Medulla oblongata (tissue), 1 donor: ENCODE results near the gene TRIM15.
"Not testable (repeated sequence)": the region's sequence is repeated elsewhere in the genome, so short reads cannot be mapped to it uniquely, and the experiment has no call there.

Experiments
- DNase-seq: peaks from one replicate; pipeline ENCODE4 v3.0.0-alpha.2; 2015; ENCODE audit errors: extremely low spot score

Gene TRIM15

DNA sequence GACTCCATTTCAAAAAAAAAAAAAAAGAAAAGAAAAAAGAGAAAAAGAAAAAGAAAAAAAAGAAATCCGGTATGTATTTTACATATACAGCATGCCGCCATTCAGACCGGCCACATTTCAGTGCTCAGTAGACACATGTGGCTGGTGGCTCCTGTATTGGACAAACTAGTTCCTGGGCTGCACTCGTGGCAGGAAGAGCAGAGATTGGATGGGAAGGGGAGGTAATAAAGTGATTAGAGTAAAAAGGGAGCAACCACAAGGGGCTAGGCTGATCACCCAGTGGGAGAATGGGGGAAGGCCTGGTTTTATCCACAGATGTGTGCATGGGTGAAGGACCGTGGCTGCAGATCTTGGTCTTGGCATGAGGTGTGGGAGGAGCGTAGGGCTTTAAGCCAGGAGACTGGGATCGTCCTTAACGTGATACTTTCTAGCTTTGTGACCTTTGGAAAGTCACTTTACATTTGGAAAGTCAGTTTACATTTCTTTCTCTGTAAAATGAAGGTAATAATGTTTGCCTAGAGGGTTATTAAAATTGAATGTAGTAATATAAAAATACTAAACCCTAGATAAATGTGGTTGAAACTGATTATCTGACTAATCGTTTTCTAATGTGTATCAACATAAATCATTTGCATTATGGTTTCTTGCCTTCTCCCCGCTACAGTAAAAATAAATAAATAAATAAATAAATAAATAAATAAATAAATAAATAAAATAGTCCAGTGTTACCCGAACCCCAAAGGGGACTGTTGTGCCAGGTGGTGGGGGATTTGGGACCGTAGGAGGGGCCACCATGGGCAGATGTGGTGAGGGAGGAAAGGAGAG lies 869 bp upstream of the TRIM15 start:
- DNase-seq, result no peak

DNA sequence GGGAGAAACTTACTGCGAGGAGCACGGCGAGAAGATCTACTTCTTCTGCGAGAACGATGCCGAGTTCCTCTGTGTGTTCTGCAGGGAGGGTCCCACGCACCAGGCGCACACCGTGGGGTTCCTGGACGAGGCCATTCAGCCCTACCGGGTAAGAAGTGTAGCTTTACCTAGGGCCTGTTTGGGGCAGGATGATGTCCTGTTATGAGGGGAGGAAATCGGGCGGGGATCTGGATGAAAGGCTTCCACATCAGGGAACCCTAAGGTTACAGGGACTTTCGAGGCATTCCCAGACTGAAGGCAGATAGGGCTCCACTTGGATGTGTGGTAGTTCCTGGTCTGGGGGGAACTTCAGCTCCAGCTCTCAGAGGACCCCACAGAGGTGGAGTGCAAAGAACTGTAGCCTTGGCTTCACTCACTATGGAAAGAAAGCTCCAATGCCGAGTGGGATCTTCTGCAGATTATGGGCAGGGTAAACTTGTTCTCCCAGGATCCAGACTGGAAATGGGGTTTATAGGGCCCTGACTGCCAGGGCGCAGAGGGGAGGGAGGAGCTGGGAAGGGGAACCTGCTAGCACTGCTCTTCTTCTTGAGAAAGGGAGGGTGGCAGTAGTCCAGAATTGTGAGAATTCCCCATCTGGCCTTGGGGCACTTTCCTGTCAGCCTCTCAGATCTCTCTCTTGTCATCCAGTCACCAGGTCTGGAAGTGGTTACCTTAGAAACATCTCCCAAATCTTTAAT lies 740 bp downstream of the TRIM15 start:
- no peak for DNase-seq

DNA sequence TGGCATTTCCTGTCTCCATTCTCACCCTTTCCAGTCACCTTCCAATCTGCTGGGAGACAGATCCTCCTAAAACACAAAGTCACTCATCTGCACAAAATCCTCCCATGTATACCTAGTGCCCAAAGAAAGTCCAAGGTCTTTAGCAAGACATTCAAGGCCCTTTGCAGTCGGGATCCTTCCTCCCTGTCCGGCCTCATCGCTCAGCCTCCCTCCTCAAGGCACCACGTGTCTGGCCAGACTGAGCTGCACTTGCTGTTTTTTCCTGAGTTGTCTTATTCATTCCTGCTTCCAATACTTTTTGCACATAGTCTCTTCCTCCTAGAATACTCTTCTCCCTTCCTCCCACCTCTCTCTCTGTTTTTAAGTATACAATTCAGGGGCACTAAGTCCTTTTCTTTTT lies 1.4 kb downstream of the TRIM15 start:
- no peak for DNase-seq

DNA sequence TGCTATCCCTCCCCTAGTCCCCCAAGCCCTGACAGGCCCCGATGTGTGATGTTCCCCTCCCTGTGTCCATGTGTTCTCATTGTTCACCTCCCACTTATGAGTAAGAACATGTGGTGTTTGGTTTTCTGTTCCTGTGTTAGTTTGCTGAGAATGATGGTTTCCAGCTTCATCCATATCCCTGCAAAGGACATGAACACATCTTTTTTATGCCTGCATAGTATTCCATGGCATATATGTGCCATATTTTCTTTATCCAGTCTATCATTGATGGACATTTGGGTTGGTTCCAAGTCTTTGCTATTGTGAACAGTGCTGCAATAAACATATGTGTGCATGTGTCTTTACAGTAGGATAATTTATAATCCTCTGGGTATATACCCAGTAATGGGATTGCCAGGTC lies 1.9 kb downstream of the TRIM15 start:
- not testable (repeated sequence) for DNase-seq

DNA sequence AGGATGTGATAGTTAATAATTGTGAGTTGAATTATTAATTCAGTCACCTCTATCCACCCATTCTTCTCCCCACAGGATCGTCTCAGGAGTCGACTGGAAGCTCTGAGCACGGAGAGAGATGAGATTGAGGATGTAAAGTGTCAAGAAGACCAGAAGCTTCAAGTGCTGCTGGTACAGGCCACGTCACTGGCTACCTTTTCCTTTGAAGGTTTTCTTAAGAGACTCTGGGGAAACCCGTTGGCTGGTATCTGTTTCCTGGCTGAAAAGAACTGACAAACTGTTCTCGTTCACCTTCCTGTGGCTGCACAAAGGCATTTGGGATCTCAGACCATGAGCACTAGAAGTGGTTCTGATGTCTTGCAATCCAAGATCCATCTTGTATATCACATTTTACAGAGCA lies 3.8 kb downstream of the TRIM15 start:
- DNase-seq, result no peak

DNA sequence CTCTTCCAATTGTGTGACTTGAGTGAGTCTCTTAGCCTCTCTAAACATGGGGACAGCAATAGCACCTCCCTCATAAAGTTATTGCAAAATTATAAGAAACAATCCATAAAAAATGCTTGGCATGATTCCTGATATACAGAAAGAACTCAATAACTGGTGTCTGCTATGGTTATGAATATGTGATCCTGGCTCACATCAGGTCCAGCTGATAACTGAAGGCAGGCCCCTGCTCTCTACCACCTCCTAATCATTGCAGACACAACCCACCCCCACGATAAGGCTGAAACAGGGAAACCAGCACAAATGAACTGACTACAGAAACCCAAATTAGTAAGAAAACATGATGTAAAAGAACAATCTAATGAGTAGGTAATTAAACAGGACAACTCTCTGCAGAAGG lies 5.4 kb downstream of the TRIM15 start:
- DNase-seq, result no peak

DNA sequence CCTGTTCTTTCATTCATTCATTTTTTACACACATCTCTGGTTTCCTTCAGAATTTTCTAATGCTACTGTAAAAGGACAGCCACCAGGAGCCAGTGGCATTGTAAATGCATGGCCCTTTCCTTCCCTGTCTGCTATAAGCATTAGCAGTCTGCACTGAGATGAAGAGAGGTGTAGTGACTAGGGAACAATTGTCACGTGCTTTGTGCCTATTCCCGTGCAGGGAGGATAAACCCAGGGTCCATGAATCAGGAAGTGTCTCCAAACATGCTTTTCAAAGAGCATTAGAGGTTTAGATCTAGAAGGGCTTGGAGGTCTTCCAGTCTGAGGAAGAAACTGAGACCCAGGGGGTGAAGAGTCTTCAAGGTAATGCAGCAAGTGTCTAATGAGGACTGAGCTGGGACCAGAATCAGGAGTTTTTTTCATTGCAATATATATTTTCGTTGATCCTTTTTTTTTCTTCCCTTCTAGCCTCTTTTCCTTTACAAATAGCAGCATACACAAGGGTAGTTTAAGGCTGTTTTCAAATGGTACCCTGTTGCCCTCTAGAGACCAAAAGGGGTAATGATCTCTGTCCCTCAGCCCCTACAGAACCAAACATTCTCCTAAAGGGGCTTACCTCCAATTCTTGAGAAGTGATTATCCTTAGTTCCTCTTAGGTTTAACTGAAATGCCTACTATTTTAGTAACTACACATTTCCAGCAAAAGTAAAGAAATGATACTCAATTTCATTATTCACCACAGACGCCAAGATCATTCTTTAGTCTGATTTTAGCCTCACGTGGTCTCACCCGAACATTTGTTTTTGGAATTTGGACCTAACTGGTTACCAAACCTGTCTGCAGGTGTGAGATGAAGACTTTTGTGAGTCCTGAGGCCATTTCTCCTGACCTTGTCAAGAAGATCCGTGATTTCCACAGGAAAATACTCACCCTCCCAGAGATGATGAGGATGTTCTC lies 6.6 kb downstream of the TRIM15 start:
- DNase-seq, result peak; percentile 61

- DNase-seq, result no peak
These were observed 8.5 kb downstream of the TRIM15 start for GRCh38 chr6:30171677-30172471.

DNA sequence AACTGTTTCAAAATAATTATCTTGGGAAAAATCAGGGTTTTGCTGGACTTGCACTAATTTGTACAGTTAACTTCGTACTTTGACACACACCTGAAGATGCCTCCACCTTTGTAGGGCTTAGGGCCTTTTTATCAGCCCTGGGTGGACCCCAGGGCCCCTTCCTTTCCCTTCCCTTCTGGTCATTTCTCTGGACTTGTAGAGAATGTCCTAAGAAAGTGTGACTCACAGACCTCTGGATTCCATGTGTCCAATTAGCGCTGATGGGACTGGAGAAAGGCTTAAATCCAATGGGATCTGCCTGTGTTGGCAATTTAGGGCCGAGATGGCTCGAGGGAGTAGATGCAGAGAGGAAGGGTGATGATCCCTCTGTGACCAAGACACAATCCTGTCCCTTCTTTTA lies 9.3 kb downstream of the TRIM15 start:
- no peak for DNase-seq

GRCh38 chr6:30175765-30176164 lies 12.4 kb downstream of the TRIM15 start:
- DNase-seq, result no peak

GRCh38 chr6:30178837-30179236 lies 15.5 kb downstream of the TRIM15 start:
- no peak for DNase-seq

- DNase-seq, result no peak
These were observed 16.8 kb downstream of the TRIM15 start for GRCh38 chr6:30180145-30180544.

- DNase-seq, result no peak
These were observed 21.2 kb downstream of the TRIM15 start for GRCh38 chr6:30184417-30185031.

GRCh38 chr6:30185846-30186484 lies 22.6 kb downstream of the TRIM15 start:
- DNase-seq, result no peak

GRCh38 chr6:30188541-30188940 lies 25.2 kb downstream of the TRIM15 start:
- DNase-seq, result no peak

- no peak for DNase-seq
These were observed 28.7 kb downstream of the TRIM15 start for GRCh38 chr6:30192076-30192475.

- no peak for DNase-seq
These were observed 31.7 kb downstream of the TRIM15 start for GRCh38 chr6:30194797-30195690.

DNA sequence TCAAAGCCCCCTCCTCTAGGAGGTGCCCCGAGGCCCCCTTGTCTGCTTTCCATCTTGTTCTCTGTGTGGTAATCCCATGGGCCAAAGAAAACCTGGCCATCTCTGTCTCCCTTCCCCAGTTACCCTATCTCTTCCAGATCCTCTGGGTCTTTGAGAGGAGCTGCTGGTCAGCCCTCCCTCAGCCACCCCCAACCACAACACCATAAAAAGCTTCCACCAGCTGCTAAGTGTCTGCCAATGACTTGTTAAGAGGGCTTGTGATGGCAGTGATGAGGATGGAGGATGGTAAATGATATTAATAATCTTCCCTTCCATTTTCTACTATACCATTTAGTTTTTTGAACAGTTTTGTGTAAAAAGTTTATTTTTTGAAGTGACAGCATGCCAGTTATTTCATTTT lies 32.6 kb downstream of the TRIM15 start:
- no peak for DNase-seq

- DNase-seq, result no peak
These were observed 33.0 kb downstream of the TRIM15 start for GRCh38 chr6:30196376-30196775.
